Keratinocyte (primary cell): ENCODE results near the gene PPP1R3C. TPM values are rescaled to one million over a fixed set of nuclear protein-coding genes. Genes with fewer than 3 reads are reported as not detected.
A peak's percentile ranks its signal among the peaks of the same experiment; 100 is the strongest.

Source experiments
- DNase-seq: peaks from one replicate; pipeline ENCODE4 v3.0.0-alpha.2; 2011; ENCODE audit warnings: low read depth, missing footprints, low spot score
- FAIRE-seq: peaks from 2 replicates; lab custom pipeline; 2011; peaks lifted over from hg19 to GRCh38; lab: Jason Lieb, UNC
- H2AFZ ChIP-seq: 2 replicates; pipeline ENCODE4 v1.6.0; 2012; ENCODE audit warnings: low read length, control low read depth, inconsistent platforms; ENCODE audit not compliant: control insufficient read depth
- H3K27ac ChIP-seq: 2 replicates; pipeline ENCODE4 v1.5.1; 2011; ENCODE audit warnings: low read length; ENCODE audit not compliant: control insufficient read depth, insufficient read depth
- H3K27me3 ChIP-seq: 3 replicates; pipeline ENCODE4 v1.6.0; 2011; ENCODE audit warnings: low read length; ENCODE audit not compliant: control insufficient read depth, insufficient read depth; ENCODE audit errors: extremely low read depth
- H3K36me3 ChIP-seq, 2 experiments: 2 replicates in 1 of 2; 3 replicates in 1 of 2; pipeline ENCODE4 v1.5.1; 2011; ENCODE audit warnings: low read length in 2 of 2, mild to moderate bottlenecking in 1 of 2; ENCODE audit not compliant: control insufficient read depth in 2 of 2, insufficient read depth in 2 of 2; ENCODE audit errors: extremely low read depth in 1 of 2
- H3K4me1 ChIP-seq: 3 replicates; pipeline ENCODE4 v1.5.1; 2011; ENCODE audit warnings: low read length; ENCODE audit not compliant: control insufficient read depth, insufficient read depth; ENCODE audit errors: extremely low read depth
- H3K4me2 ChIP-seq: 3 replicates; pipeline ENCODE4 v1.6.0; 2011; ENCODE audit warnings: low read depth, low read length; ENCODE audit not compliant: control insufficient read depth, insufficient read depth; ENCODE audit errors: extremely low read depth
- H3K4me3 ChIP-seq, 3 experiments: fragments of 200-600 bp in 1 of 3; sonication (generic) in 1 of 3; 2 replicates in 2 of 3; 3 replicates in 1 of 3; pipeline ENCODE4 v1.5.1; 2011 to 2016; ENCODE audit warnings: low read length in 3 of 3, mild to moderate bottlenecking in 3 of 3, control low read depth in 2 of 3, inconsistent platforms in 1 of 3, low read depth in 1 of 3, mixed read lengths in 1 of 3, mixed run types in 1 of 3, moderate library complexity in 1 of 3; ENCODE audit not compliant: control insufficient read depth in 2 of 3, insufficient read depth in 2 of 3; ENCODE audit errors: extremely low read depth in 1 of 3
- H3K79me2 ChIP-seq: 2 replicates; pipeline ENCODE4 v1.6.0; 2012; ENCODE audit warnings: low read length; ENCODE audit not compliant: control insufficient read depth, insufficient read depth
- H3K9ac ChIP-seq: 3 replicates; pipeline ENCODE4 v1.6.0; 2011; ENCODE audit warnings: low read length; ENCODE audit not compliant: control insufficient read depth, insufficient read depth; ENCODE audit errors: extremely low read depth
- H3K9me1 ChIP-seq: 3 replicates; pipeline ENCODE4 v1.6.0; 2011; ENCODE audit warnings: low read length; ENCODE audit not compliant: control insufficient read depth, insufficient read depth; ENCODE audit errors: extremely low read depth
- H3K9me3 ChIP-seq: 2 replicates; pipeline ENCODE4 v1.5.1; 2012; ENCODE audit warnings: low read depth, low read length; ENCODE audit not compliant: control insufficient read depth
- H4K20me1 ChIP-seq: 3 replicates; pipeline ENCODE4 v1.6.0; 2011; ENCODE audit warnings: low read length; ENCODE audit not compliant: control insufficient read depth, insufficient read depth; ENCODE audit errors: extremely low read depth
- CTCF ChIP-seq, 3 experiments: IDR thresholded peaks in 1 of 3; conservative IDR thresholded peaks in 1 of 3; optimal IDR thresholded peaks in 1 of 3; 2 replicates in 2 of 3; 3 replicates in 1 of 3; pipeline versions ENCODE3 to v1.5.1; 2011; ENCODE audit warnings: low read length in 3 of 3, mild to moderate bottlenecking in 3 of 3, moderate library complexity in 2 of 3, control low read depth in 1 of 3, inconsistent platforms in 1 of 3; ENCODE audit not compliant: insufficient read depth in 2 of 3; ENCODE audit errors: extremely low read depth in 1 of 3
- EZH2 ChIP-seq: IDR thresholded peaks from one replicate; pipeline ENCODE4 v1.6.1; 2012; ENCODE audit warnings: inconsistent platforms, mild to moderate bottlenecking, low read length, moderate library complexity
- dilution Hi-C: fragments of 300-500 bp; cut with MboI; formaldehyde crosslinking; loops from one replicate; pipeline ENCODE4 v1.7.0; 2020; ENCODE audit warnings: low sequenced_read_pairs; ENCODE audit not compliant: extremely low pct_ligation_motif_present
- polyA plus RNA-seq, 5 experiments: library from polyadenylated mRNA; depleted of rRNA in 3 of 5; stranded (reverse) in 3 of 5; stranded (forward) in 1 of 5; unstranded in 1 of 5; fragments of >200 nt; gene quantifications; 1 replicate in 1 of 5; 2 replicates in 3 of 5; 3 replicates in 1 of 5; pipeline versions ENCODE4 v1.2.1 to v1.2.3, GENCODE V29; 2011 to 2012; ENCODE audit warnings: missing spikeins in 2 of 5, low read depth in 1 of 5, low replicate concordance in 1 of 5

PPP1R3C gene
- polyA plus RNA-seq, 1 donor (not counting 4 experiments of a cell fraction or from before 2014, with no cell fraction given), result 7.3 TPM

- DNase-seq (no peak), FAIRE-seq (no peak)
- H3K4me2 ChIP-seq, result peak overlapping the region; percentile 35
- H3K79me2 ChIP-seq, result no peaks in the 10 kb centered on the region
- TF ChIP-seq CTCF (optimal IDR thresholded peaks at IDR 0.05 in 1 of 3, IDR thresholded peaks at IDR 0.05 in 1 of 3, conservative IDR thresholded peaks at IDR 0.05 in 1 of 3; ENCODE audit: extremely low read depth in 1 of 3, insufficient read depth in 2 of 3, low read length in 3 of 3) (no peak), EZH2 (no peak)
- no peaks in the 10 kb centered on the region for H3K36me3 ChIP-seq
- no peak overlapping the region for H3K4me3 ChIP-seq
- dilution Hi-C loops, result no loop called here
- H3K27ac ChIP-seq, result peak overlapping the region; percentile 66
- no peaks in the 10 kb centered on the region for H4K20me1 ChIP-seq
- H3K9ac ChIP-seq, result no peak overlapping the region
- H3K4me1 ChIP-seq, result peaks cover 39% of the 10 kb centered on the region
- H3K9me1 ChIP-seq, result no peaks in the 10 kb centered on the region
- H3K27me3 ChIP-seq, result no peaks in the 10 kb centered on the region
- H3K9me3 ChIP-seq, result no peaks in the 10 kb centered on the region
- peak overlapping the region; percentile 11 for H2AFZ ChIP-seq
Measured at GRCh38 chr10:91614225-91614624, 18.6 kb downstream of the PPP1R3C start.

- no peak overlapping the region for H3K9ac ChIP-seq
- no peaks in the 10 kb centered on the region for H3K9me1 ChIP-seq
- DNase-seq (peak; percentile 77), FAIRE-seq (peak; percentile 92)
- no peaks in the 10 kb centered on the region for H3K36me3 ChIP-seq
- dilution Hi-C loops, result no loop called here
- H3K79me2 ChIP-seq, result no peaks in the 10 kb centered on the region
- H3K9me3 ChIP-seq, result no peaks in the 10 kb centered on the region
- H3K27ac ChIP-seq, result peak overlapping the region; percentile 66
- no peak for TF ChIP-seq CTCF (optimal IDR thresholded peaks at IDR 0.05 in 1 of 3, IDR thresholded peaks at IDR 0.05 in 1 of 3, conservative IDR thresholded peaks at IDR 0.05 in 1 of 3; ENCODE audit: extremely low read depth in 1 of 3, insufficient read depth in 2 of 3, low read length in 3 of 3)
- no peak for TF ChIP-seq EZH2
- peak overlapping the region; percentile 11 for H2AFZ ChIP-seq
- H3K4me2 ChIP-seq, result peak overlapping the region; percentile 35
- H3K27me3 ChIP-seq, result no peaks in the 10 kb centered on the region
- no peaks in the 10 kb centered on the region for H4K20me1 ChIP-seq
- H3K4me3 ChIP-seq, result no peak overlapping the region
- peaks cover 45% of the 10 kb centered on the region for H3K4me1 ChIP-seq
Measured at GRCh38 chr10:91613411-91614187, 19.3 kb downstream of the PPP1R3C start.
